GM21360 (cell line): ENCODE data around the gene PAK4.
A peak's percentile ranks its signal among the peaks of the same experiment; 100 is the strongest.
"Not testable (repeated sequence)": the region's sequence is repeated elsewhere in the genome, so short reads cannot be mapped to it uniquely, and the experiment has no call there.

Experiments used
- ATAC-seq: cut with Tn5 transposase; IDR thresholded peaks from one replicate; pipeline ENCODE4 v1.9.1; 2021; ENCODE audit warnings: mild to moderate bottlenecking, moderate library complexity; ENCODE audit not compliant: unreplicated experiment

PAK4 gene

GRCh38 chr19:39125554-39126311, at the start of gene PAK4:
Gene PAK4, plus strand, starts transcription at chr19:39125786. Its CDS starts 43,768 bp downstream, at chr19:39169554.
- ATAC-seq = peak; percentile 92

DNA sequence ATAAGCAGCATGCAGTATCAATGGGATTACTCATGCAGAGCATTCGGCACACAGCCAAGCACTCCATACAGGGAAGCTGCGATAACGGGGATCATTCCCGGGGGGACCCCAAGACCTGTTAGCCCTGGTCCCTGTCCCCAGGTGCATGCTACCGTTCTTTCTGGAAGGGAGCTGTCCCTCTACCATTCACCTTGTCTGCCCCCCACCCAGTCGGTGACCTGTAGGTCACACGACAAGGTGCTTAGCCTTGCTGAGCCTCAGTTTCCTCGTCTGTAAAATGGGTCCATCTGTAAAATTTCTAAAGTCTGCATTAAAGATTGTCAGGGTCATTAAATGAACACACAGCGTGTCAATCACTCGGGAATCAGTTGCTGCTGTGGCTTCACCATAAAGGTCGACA, 48.3 kb upstream of the PAK4 start:
- no peak for ATAC-seq

DNA sequence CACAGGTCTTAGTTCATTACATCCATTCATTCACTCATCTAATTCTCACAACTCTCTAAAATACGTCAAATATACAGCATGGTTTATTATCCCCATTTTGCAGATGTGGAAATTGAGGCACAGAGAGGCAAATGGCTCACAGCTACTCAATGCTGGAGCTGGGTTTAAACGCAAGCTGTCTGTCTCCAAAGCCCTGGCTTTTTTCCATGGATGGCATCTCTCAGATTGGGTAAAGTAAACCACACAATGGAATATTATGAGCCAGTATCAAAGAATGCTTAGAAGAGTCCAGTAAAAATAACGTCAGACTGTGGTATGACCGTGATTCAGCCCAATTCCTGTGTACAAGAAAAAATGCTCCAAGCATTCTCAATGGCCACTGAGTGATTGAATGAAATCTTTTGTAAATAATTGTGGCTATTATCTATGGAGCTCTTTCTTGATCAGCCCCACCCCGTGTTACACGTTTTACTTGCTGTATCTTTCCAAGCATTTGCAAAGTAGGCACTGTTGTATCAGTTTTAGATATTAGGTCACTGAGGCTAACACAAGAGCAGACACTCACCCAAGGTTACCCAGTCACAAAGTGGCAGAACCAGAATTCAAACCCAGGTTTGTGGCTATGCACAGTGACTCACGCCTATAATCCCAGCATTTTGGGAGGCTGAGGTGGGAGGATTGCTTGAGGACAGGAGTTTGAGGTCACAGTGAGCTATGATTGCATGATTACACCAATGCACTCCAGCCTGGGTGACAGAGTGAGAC, 47.0 kb upstream of the PAK4 start:
- ATAC-seq = no peak

- ATAC-seq = no peak
Observed at GRCh38 chr19:39080431-39080830, 45.2 kb upstream of the PAK4 start.

DNA sequence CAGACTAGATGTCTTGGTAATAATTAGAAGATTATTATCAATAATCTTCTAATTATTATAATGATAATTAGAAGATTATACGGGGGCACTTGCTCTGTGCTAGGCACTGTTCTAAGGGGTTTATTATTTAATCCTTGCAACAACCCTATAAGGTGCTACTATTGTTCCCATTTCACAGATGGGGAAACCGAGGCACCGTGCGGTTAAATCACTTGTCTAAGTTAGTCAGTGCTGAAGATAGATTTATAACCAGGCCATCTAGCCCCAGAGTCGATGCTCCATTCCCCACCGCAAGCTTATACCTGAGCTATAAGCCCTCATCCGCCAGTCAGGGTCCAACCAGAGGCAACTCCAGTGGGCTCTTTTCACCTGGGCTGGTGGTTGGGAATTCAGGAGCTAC, 43.4 kb upstream of the PAK4 start:
- ATAC-seq = no peak

DNA sequence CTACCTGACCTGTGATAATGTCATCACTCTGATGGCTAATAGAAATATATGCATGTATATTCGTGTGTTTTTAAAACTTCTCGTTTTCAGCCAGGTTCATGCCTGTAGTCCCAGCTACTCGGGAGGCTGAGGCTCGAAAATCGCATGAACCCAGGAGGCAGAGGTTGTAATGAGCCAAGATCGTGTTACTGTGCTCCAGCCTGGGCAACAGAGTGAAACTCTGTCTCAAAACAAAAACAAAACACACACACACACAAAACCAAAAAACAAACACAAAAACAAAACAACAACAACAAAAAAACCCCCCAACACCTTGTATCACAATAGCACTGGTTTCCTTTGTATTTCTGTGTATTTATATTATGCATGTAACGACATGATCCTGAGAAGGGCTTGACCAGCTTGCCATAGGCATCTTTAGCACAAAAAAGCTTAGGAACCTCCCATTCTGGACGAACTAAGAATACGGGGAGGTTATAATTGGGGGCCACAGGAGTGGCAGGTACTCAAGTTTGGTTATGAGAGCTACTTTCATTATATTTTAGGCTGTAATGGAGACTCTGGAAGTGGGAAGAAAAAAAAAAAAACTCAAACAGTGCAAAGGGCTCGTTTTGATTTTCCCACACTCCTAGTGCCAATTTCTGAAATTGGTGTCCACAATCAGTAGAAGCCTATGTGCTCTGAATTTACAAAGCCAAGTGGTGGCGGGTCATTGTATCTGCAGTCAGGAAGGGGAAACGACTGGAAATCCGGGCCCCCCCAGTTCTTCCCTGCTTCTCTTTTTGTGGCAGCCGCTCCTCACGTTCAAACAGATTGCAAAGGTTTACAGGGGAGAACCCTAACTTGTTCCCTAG, 42.6 kb upstream of the PAK4 start:
- no peak for ATAC-seq

- no peak for ATAC-seq
Observed at GRCh38 chr19:39083599-39083982, 42.0 kb upstream of the PAK4 start.

GRCh38 chr19:39083983-39084731, 41.4 kb upstream of the PAK4 start, which contains the start of gene ACP7:
Gene ACP7, plus strand, starts transcription at chr19:39084368. Its CDS starts 902 bp downstream, at chr19:39085270.
- ATAC-seq = no peak

DNA sequence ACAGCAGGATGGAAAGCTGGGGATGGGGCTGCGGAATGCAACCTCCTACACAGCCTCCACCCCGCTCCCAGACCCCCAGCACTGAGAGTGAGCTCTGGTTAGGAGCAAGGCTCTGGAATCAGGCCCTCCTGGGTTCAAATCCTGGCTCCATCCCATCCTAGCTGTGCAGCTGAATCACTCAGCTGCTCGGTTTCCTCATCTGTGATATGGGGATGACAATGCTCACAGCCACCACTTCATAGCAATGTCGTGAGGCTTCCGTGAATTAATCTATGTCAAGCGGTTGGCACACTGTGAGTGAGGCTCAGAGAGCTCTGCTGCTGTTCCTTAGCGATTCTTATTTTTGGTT, 40.9 kb upstream of the PAK4 start:
- no peak for ATAC-seq

- ATAC-seq = no peak
Observed at GRCh38 chr19:39085392-39085791, 40.2 kb upstream of the PAK4 start.

GRCh38 chr19:39086386-39086785, 39.2 kb upstream of the PAK4 start:
- no peak for ATAC-seq

DNA sequence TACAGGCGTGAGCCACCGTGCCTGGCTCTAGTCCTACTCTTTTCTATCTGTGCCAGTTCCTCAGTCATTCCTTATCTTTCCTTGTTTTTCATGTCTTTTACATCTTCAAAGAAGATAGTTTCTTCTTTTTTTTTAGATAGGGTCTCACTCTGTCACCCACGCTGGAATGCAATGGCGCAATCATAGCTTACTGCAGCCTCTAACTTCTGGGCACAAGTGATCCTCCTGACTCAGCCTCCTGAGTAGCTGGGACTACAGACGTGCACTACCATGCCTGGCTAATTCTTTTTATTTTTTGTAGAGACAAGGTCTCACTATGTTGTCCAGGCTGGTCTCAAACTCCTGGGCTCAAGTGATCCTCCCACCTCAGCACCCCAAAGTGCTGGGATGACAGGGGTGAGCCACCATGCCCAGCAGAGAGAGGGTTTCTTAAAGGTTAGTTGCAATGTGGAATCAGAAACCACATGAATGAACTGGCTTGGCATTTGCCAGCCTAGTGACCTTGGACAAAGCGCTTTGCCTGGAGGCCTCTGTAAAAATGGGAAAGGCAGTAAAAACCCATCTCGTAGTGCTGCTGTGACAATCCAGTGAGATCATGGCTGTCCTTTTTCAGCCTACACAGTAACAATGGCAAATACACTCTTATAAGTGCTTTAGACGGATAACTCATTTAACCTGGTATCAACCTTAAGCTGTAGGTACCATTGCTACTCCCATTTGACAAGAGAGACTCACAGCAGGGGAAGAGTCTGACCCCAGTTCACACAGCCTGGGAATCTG, 37.5 kb upstream of the PAK4 start:
- ATAC-seq = no peak

- not testable (repeated sequence) for ATAC-seq
Observed at GRCh38 chr19:39090016-39090415, 35.6 kb upstream of the PAK4 start.

DNA sequence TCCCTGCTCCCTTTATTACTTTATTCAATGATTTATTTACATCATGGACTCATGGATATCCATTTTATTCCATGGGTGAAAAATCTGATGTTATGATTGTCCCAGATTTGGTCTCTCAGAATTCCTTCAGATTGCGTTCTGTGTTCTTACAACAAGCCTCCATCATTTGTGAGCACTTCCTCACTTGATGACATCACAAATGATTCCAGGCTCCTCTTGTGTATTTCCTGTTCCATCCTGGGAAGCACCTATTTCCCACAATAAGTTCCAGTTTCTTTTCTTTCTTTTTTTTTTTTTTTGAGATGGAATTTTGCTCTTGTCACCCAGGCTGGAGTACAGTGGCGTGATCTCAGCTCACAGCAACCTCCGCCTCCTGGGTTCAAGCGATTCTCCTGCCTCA, 34.7 kb upstream of the PAK4 start:
- ATAC-seq = no peak

GRCh38 chr19:39095799-39096540, 29.6 kb upstream of the PAK4 start:
- not testable (repeated sequence) for ATAC-seq

DNA sequence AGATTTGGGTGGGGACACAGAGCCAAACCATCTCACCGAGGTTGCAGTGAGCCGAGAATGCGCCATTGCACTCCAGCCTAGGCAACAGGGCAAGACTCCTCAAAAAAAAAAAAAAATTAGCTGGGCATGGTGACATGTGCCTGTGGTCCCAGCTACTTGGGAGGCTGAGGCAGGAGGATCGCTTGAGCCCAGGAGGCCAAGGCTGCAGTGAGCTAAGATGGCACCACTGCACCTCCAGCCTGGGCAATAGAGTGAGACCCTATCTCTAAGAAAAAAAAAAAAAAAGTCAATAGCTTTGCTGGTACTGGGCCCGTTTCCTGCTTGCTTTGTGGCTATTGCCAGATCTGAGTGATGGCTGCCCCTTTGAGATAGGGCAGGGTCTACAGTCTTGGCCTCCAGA, 28.3 kb upstream of the PAK4 start:
- no peak for ATAC-seq

GRCh38 chr19:39097721-39098120, 27.9 kb upstream of the PAK4 start:
- no peak for ATAC-seq

- no peak for ATAC-seq
Observed at GRCh38 chr19:39098365-39099269, 27.0 kb upstream of the PAK4 start.
